Endothelial cell (in vitro differentiated cells): ENCODE data around the gene WDR17. TPM values are rescaled to one million over a fixed set of nuclear protein-coding genes. Genes with fewer than 3 reads are reported as not detected.
A peak's percentile ranks its signal among the peaks of the same experiment; 100 is the strongest.

Experiments
- DNase-seq: peaks from one replicate; pipeline ENCODE4 v3.0.0; 2021; ENCODE audit warnings: low spot score
- H3K27ac Mint-ChIP-seq: one replicate; pipeline ENCODE4 v1.8.0; 2021; ENCODE audit warnings: mixed read lengths, inconsistent platforms; ENCODE audit not compliant: unreplicated experiment
- H3K27me3 Mint-ChIP-seq: one replicate; pipeline ENCODE4 v1.8.0; 2021; ENCODE audit warnings: mild to moderate bottlenecking, moderate library complexity, mixed read lengths, inconsistent platforms; ENCODE audit not compliant: unreplicated experiment
- H3K36me3 Mint-ChIP-seq: one replicate; pipeline ENCODE4 v1.8.0; 2021; ENCODE audit warnings: mild to moderate bottlenecking, low read depth, mixed read lengths, inconsistent platforms; ENCODE audit not compliant: unreplicated experiment
- H3K4me1 Mint-ChIP-seq: one replicate; pipeline ENCODE4 v1.8.0; 2021; ENCODE audit warnings: mild to moderate bottlenecking, mixed read lengths, inconsistent platforms; ENCODE audit not compliant: unreplicated experiment
- H3K4me3 Mint-ChIP-seq: one replicate; pipeline ENCODE4 v1.8.0; 2021; ENCODE audit warnings: mild to moderate bottlenecking, mixed read lengths, inconsistent platforms; ENCODE audit not compliant: unreplicated experiment
- H3K9me3 Mint-ChIP-seq: one replicate; pipeline ENCODE4 v1.8.0; 2021; ENCODE audit warnings: mixed read lengths, inconsistent platforms; ENCODE audit not compliant: unreplicated experiment
- long read RNA-seq: library from polyadenylated mRNA; unstranded; transcript quantifications from one replicate; pipeline ENCODE4 v2.0.0, GENCODE V29; 2020; ENCODE audit not compliant: unreplicated experiment
- total RNA-seq: library from RNA; stranded (reverse); fragmentation: NEBNext Ultra II Directional; extraction: Animal tissue kit (Norgen Biotek cat#: 25700); gene quantifications from one replicate; pipeline ENCODE4 v1.2.1, GENCODE V29; 2021; ENCODE audit not compliant: unreplicated experiment
- TF ChIP-seq, protein P1 (sequence below): fragments of 200-600 bp; sonication (generic); IDR thresholded peaks from one replicate; pipeline ENCODE4 v1.5.0; 2021; ENCODE audit warnings: antibody characterized with exemption; ENCODE audit not compliant: unreplicated experiment

WDR17 gene
- total RNA-seq: 0.64 TPM
- long read RNA-seq: 0 reads

DNA sequence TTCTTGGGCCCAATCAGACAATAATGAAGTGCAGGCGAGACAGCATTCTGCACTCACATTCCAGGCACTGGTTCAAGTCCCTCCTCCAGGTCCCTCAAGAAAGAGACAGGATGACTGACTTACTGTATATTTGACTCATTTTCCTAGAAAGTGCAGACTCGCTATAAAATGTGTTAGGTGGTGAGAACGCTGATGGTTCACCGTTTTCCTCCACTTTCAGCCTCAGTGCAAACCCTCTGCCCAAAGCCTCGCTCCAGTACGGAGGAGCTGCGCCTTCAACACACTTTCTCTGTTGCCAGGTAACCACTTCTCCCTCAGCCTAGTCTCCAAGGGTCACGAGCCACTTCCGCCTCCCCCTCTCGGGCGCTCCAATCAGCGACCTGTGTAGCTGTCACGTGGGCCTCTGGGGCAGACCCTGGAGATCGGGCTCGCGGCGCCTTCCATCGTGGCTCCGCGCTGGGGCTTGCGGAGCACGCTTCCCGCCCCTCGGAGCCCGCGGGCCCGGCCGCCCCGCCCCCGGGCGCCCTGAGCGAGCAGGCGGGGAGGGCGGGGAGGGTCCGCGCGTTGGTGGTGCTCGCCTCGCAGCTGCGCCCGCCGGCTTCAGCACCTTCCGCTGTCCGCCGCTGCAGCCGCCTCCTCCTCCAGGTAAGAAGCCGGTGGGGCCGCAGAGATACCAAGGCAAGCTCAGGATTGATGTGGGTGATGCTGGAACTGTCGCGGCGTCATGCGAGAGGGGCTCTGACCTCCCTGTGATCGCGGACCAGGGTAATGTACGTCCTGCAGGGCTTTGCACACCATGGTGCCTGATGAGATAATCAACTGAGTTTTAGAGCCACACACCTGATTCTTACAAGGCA lies at the start of gene WDR17:
WDR17 (plus strand) TSS at position 407 of the 857 bp plus-strand sequence. CDS start 45,740 bp downstream, outside the sequence.
- Mint-ChIP-seq H3K27me3 (peaks cover 1% of the 10 kb centered on the region), H3K4me1 (peaks cover 7% of the 10 kb centered on the region), H3K36me3 (no peaks in the 10 kb centered on the region), H3K27ac (peak within 1 kb of the TSS; percentile 81), H3K4me3 (peak within 1 kb of the TSS; percentile 94), H3K9me3 (no peaks in the 10 kb centered on the region)
- peak; percentile 87 for DNase-seq
- TF ChIP-seq, protein P1, sequence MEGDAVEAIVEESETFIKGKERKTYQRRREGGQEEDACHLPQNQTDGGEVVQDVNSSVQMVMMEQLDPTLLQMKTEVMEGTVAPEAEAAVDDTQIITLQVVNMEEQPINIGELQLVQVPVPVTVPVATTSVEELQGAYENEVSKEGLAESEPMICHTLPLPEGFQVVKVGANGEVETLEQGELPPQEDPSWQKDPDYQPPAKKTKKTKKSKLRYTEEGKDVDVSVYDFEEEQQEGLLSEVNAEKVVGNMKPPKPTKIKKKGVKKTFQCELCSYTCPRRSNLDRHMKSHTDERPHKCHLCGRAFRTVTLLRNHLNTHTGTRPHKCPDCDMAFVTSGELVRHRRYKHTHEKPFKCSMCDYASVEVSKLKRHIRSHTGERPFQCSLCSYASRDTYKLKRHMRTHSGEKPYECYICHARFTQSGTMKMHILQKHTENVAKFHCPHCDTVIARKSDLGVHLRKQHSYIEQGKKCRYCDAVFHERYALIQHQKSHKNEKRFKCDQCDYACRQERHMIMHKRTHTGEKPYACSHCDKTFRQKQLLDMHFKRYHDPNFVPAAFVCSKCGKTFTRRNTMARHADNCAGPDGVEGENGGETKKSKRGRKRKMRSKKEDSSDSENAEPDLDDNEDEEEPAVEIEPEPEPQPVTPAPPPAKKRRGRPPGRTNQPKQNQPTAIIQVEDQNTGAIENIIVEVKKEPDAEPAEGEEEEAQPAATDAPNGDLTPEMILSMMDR: no peak

DNA sequence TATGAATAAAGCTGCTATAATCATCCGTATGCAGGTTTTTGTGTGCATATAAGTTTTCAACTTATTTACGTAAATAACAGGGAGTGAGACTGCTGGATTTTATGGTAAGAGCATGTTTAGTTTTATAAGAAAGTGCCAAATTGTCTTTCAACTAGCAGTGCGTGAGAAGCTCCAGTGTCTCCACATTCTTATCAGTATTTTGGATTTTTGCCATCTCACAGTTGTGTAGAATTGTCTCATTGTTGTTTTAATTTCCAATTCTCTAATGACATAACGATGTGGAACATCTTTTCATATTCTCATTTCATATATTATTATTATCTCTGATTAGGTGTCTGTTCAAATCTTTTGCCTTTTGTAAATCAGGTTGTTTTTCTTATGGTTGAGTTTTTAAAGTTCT lies 49.0 kb upstream of the WDR17 start:
- H3K9me3 Mint-ChIP-seq: no peaks in the 10 kb centered on the region
- TF ChIP-seq, protein P1: no peak
- peaks cover 1% of the 10 kb centered on the region for H3K27me3 Mint-ChIP-seq
- H3K4me1 Mint-ChIP-seq: no peaks in the 10 kb centered on the region
- no peak overlapping the region for H3K4me3 Mint-ChIP-seq
- no peak overlapping the region for H3K27ac Mint-ChIP-seq
- DNase-seq: no peak
- no peaks in the 10 kb centered on the region for H3K36me3 Mint-ChIP-seq

- no peak for DNase-seq
- Mint-ChIP-seq H3K27ac (no peak overlapping the region), H3K4me3 (no peak overlapping the region), H3K4me1 (no peaks in the 10 kb centered on the region), H3K9me3 (no peaks in the 10 kb centered on the region), H3K27me3 (peaks cover 4% of the 10 kb centered on the region), H3K36me3 (no peaks in the 10 kb centered on the region)
- TF ChIP-seq, protein P1: no peak
These were observed 45.1 kb upstream of the WDR17 start for GRCh38 chr4:176020481-176021085.

DNA sequence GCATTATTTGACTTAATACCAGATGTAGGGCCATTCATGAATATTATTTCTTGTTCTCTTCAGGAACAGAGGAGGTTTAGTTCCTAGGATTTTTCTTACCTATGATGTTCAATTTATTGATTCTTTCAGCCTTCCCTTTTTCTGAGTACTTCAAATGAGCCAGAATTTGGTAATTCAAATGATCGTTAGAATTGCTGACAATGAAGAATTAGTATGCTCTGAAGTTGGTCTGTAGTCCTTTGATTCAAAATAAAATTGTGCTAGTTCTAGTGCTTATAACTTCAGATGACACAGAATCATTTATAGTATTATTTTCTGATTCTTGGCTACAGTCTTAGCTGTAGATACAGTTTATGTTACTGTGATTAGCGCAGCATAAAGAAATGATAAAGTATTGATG lies 35.2 kb upstream of the WDR17 start:
- H3K36me3 Mint-ChIP-seq: no peaks in the 10 kb centered on the region
- TF ChIP-seq, protein P1: no peak
- no peaks in the 10 kb centered on the region for H3K9me3 Mint-ChIP-seq
- no peak overlapping the region for H3K27ac Mint-ChIP-seq
- H3K4me1 Mint-ChIP-seq: no peaks in the 10 kb centered on the region
- DNase-seq: no peak
- H3K27me3 Mint-ChIP-seq: peaks cover 1% of the 10 kb centered on the region
- no peak overlapping the region for H3K4me3 Mint-ChIP-seq

- DNase-seq: no peak
- H3K9me3 Mint-ChIP-seq: no peaks in the 10 kb centered on the region
- no peaks in the 10 kb centered on the region for H3K36me3 Mint-ChIP-seq
- H3K27me3 Mint-ChIP-seq: peaks cover 1% of the 10 kb centered on the region
- TF ChIP-seq, protein P1: no peak
- no peaks in the 10 kb centered on the region for H3K4me1 Mint-ChIP-seq
- no peak overlapping the region for H3K4me3 Mint-ChIP-seq
- no peak overlapping the region for H3K27ac Mint-ChIP-seq
These were observed 33.7 kb upstream of the WDR17 start for GRCh38 chr4:176031922-176032321.
